Upper lobe of left lung (tissue), 4 donors: Measurements from ENCODE around the gene TUFT1.

ENCODE experiments used
- CTCF ChIP-seq, 6 experiments: fragments of 450-650 bp in 4 of 6; fragments of 200-600 bp in 2 of 6; sonication (generic) in 2 of 6; IDR thresholded peaks; one replicate each; pipeline ENCODE4 v1.5.1; 2016 to 2019; ENCODE audit warnings: antibody characterized with exemption in 6 of 6
- POLR2A ChIP-seq, 4 donors: fragments of 450-650 bp; IDR thresholded peaks; one replicate each; pipeline ENCODE4 v1.5.1; 2016 to 2017; ENCODE audit warnings: antibody characterized with exemption in 4 of 4, mild to moderate bottlenecking in 2 of 4
- POLR2AphosphoS5 ChIP-seq, 2 donors: sonication (generic); formaldehyde crosslinking; IDR thresholded peaks; one replicate each; pipeline ENCODE4 v1.5.1; 2017; ENCODE audit warnings: antibody characterized with exemption in 2 of 2

DNA sequence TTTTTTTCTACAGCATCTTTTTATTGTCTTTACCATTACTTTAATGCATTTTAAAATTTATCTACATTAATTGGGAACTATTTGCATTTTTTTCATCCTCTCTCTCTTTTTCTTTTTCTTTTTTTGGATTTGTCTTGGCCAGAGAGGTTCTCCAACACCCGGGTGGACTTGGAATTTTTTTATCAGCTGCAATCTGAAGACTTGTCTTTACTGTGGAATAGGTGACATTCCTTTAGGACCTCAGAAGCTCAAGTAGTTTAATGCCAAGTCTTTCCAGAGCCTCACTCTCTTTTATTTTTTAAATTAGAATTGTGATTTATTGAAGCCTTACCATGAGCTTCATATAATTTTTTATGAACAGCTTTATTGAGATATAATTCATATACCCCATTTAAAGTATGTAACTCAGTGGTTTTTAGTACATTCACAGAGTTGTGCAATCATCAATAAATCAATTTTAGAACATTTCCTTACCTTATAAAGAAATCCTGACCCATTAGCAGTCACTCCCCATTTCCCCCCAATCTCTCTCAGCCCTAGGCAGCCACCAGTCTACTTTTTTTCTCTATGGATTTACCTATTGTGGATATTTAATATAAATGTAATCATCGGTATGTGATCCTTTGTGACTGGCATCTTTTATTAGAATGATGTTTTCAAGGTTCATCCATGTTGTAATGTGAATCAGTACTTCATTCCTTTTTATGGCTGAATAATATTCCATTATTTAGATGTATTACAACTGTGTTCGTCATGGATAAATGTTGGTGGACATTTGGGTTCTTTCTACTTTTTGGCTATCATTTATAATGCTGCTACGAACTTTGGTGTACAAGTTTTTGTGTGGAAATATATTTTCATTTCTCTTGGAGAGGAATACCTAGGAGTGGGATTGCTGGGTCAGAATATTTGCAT is 6.2 kb downstream of the TUFT1 start:
- TF ChIP-seq POLR2A (IDR thresholded peaks at IDR 0.05), result no peak
- TF ChIP-seq CTCF (IDR thresholded peaks at IDR 0.05), result no peak
- TF ChIP-seq POLR2AphosphoS5 (IDR thresholded peaks at IDR 0.05), result no peak
